Kidney (tissue), 14 donors: ENCODE data around the gene ELOVL6. TPM values are rescaled to one million over a fixed set of nuclear protein-coding genes. Genes with fewer than 3 reads are reported as not detected.

ENCODE experiments used
- DNase-seq, 5 donors: peaks; one replicate each; pipeline ENCODE4 v3.0.0-alpha.2; 2013 to 2020
- FAIRE-seq: peaks from 2 replicates; lab custom pipeline; 2012; peaks lifted over from hg19 to GRCh38; lab: Jason Lieb, UNC
- H3K27ac ChIP-seq, 2 donors: one replicate each; pipeline ENCODE4 v1.7.0; 2013; ENCODE audit warnings: low read depth in 2 of 2, low read length in 2 of 2, inconsistent platforms in 1 of 2
- H3K27me3 ChIP-seq: one replicate; pipeline ENCODE4 v1.7.1; 2013; ENCODE audit warnings: low read length, inconsistent platforms; ENCODE audit not compliant: control insufficient read depth, insufficient read depth
- H3K36me3 ChIP-seq, 3 donors: one replicate each; pipeline versions ENCODE4 v1.7.0 to v1.7.1; 2013; ENCODE audit warnings: low read length in 3 of 3, control low read depth in 1 of 3, inconsistent platforms in 1 of 3; ENCODE audit not compliant: insufficient read depth in 3 of 3, control insufficient read depth in 2 of 3
- H3K4me1 ChIP-seq, 3 donors: one replicate each; pipeline versions ENCODE4 v1.7.0 to v1.7.1; 2013; ENCODE audit warnings: low read length in 3 of 3, inconsistent platforms in 1 of 3, low read depth in 1 of 3; ENCODE audit not compliant: control insufficient read depth in 2 of 3, insufficient read depth in 2 of 3
- H3K4me3 ChIP-seq, 3 donors: one replicate each; pipeline versions ENCODE4 v1.7.0 to v1.8.1; 2013; ENCODE audit warnings: low read length in 3 of 3, control low read depth in 1 of 3, inconsistent platforms in 1 of 3
- H3K9ac ChIP-seq, 3 donors: one replicate each; pipeline versions ENCODE4 v1.7.0 to v1.7.1; 2013; ENCODE audit warnings: low read length in 3 of 3, control low read depth in 1 of 3, inconsistent platforms in 1 of 3
- H3K9me3 ChIP-seq, 3 donors: one replicate each; pipeline versions ENCODE4 v1.7.0 to v1.7.1; 2013; ENCODE audit warnings: low read length in 3 of 3, control low read depth in 1 of 3, inconsistent platforms in 1 of 3; ENCODE audit not compliant: control insufficient read depth in 2 of 3, insufficient read depth in 1 of 3
- CTCF ChIP-seq: IDR thresholded peaks from 3 replicates; pipeline ENCODE4 v1.5.1; 2012; ENCODE audit warnings: mild to moderate bottlenecking, moderate library complexity, borderline replicate concordance; ENCODE audit not compliant: insufficient read depth; ENCODE audit errors: extremely low read depth
- intact Hi-C: fragments of 100-400 bp; cut with DNase I; formaldehyde crosslinking; loops from one replicate; pipeline ENCODE4 v1.11.1; 2022
- polyA plus RNA-seq: library from polyadenylated mRNA; stranded (reverse); fragments of 350-450 nt; fragmentation: Illumina TruSeq; extraction: RNeasy Lipid Tissue Mini Kit (QIAGEN cat#74804); gene quantifications from one replicate; pipeline ENCODE4 v1.2.3, GENCODE V29; 2014; ENCODE audit warnings: low read depth, low replicate concordance; ENCODE audit not compliant: insufficient read depth
- total RNA-seq: library from RNA; stranded (reverse); fragmentation: NEBNext Ultra II Directional; extraction: Animal tissue kit (Norgen Biotek cat#: 25700); gene quantifications from one replicate; pipeline ENCODE4 v1.2.1, GENCODE V29; 2021
- donor health status: control.
- donor health status: control.
- donor health status: control.
- donor health status: control.
- donor health status: control.
- donor health status: DM: yes; HTN: yes; CAD: no.
- donor health status: Normal renal cell carcinoma (clear cell type).

The ELOVL6 gene
- total and polyA plus RNA-seq, 2 donors from 2014 or later = 10.7 to 21.5 TPM

GRCh38 chr4:110216129-110216528 lies 17.7 kb upstream of the ELOVL6 start:
- Histone ChIP-seq H3K9ac (no peak overlapping the region), H3K27ac (no peak overlapping the region), H3K4me1 (no peaks in the 10 kb centered on the region), H3K36me3 (no peaks in the 10 kb centered on the region), H3K9me3 (peaks cover 0 to 3% (median 0%) of the 10 kb centered on the region in 3 donors), H3K4me3 (no peak overlapping the region), H3K27me3 (no peaks in the 10 kb centered on the region)
- no peak for FAIRE-seq
- intact Hi-C loops = no loop called here
- DNase-seq = no peak
- no peak for TF ChIP-seq CTCF

GRCh38 chr4:110211770-110212061 lies 13.3 kb upstream of the ELOVL6 start:
- no peak overlapping the region for H3K27ac ChIP-seq
- TF ChIP-seq CTCF = no peak
- DNase-seq (no peak), FAIRE-seq (no peak)
- no peaks in the 10 kb centered on the region for H3K36me3 ChIP-seq
- H3K4me3 ChIP-seq = no peak overlapping the region
- intact Hi-C loops = no loop called here
- no peaks in the 10 kb centered on the region for H3K9me3 ChIP-seq
- H3K9ac ChIP-seq = no peak overlapping the region
- H3K27me3 ChIP-seq = no peaks in the 10 kb centered on the region
- H3K4me1 ChIP-seq = no peaks in the 10 kb centered on the region

- FAIRE-seq (peak; percentile 92), DNase-seq (peak in 2 of 5 donors; percentile 24 to 52)
- intact Hi-C loops = no loop called here
- Histone ChIP-seq H3K36me3 (no peaks in the 10 kb centered on the region), H3K27me3 (no peaks in the 10 kb centered on the region), H3K4me1 (no peaks in the 10 kb centered on the region), H3K27ac (no peak overlapping the region), H3K9ac (no peak overlapping the region), H3K4me3 (peak overlapping the region in 1 of 3 donors; percentile 18), H3K9me3 (no peaks in the 10 kb centered on the region)
- TF ChIP-seq CTCF = peak; percentile 73
Measured at GRCh38 chr4:110211007-110211769, 12.8 kb upstream of the ELOVL6 start.
